GM12892 (cell line): ENCODE results near the gene CD101. TPM values are rescaled to one million over a fixed set of nuclear protein-coding genes. Genes with fewer than 3 reads are reported as not detected.

Experiments used
- DNase-seq: peaks from one replicate; pipeline ENCODE4 v3.0.0; 2011; ENCODE audit not compliant: insufficient read length
- FAIRE-seq: peaks from 2 replicates; lab custom pipeline; 2011; peaks lifted over from hg19 to GRCh38; lab: Jason Lieb, UNC
- POLR2A ChIP-seq: IDR thresholded peaks from 2 replicates; pipeline ENCODE4 v1.6.1; 2011; ENCODE audit warnings: low read depth, low read length, control low read depth
- POLR2AphosphoS5 ChIP-seq: IDR thresholded peaks from 2 replicates; pipeline ENCODE4 v1.6.1; 2011; ENCODE audit warnings: low read depth, low read length, control low read depth
- TAF1 ChIP-seq: IDR thresholded peaks from 2 replicates; pipeline ENCODE4 v1.6.1; 2011; ENCODE audit warnings: low read depth, mild to moderate bottlenecking, control low read depth, low read length, borderline replicate concordance
- polyA plus RNA-seq: library from polyadenylated mRNA; unstranded; fragments of >200 nt; gene quantifications from one replicate; pipeline ENCODE4 v1.2.1, GENCODE V29; 2012; ENCODE audit warnings: missing spikeins, inconsistent platforms; ENCODE audit not compliant: missing spikeins

The CD101 gene, protein sequence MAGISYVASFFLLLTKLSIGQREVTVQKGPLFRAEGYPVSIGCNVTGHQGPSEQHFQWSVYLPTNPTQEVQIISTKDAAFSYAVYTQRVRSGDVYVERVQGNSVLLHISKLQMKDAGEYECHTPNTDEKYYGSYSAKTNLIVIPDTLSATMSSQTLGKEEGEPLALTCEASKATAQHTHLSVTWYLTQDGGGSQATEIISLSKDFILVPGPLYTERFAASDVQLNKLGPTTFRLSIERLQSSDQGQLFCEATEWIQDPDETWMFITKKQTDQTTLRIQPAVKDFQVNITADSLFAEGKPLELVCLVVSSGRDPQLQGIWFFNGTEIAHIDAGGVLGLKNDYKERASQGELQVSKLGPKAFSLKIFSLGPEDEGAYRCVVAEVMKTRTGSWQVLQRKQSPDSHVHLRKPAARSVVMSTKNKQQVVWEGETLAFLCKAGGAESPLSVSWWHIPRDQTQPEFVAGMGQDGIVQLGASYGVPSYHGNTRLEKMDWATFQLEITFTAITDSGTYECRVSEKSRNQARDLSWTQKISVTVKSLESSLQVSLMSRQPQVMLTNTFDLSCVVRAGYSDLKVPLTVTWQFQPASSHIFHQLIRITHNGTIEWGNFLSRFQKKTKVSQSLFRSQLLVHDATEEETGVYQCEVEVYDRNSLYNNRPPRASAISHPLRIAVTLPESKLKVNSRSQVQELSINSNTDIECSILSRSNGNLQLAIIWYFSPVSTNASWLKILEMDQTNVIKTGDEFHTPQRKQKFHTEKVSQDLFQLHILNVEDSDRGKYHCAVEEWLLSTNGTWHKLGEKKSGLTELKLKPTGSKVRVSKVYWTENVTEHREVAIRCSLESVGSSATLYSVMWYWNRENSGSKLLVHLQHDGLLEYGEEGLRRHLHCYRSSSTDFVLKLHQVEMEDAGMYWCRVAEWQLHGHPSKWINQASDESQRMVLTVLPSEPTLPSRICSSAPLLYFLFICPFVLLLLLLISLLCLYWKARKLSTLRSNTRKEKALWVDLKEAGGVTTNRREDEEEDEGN
- polyA plus RNA-seq, result 0.36 TPM

DNA sequence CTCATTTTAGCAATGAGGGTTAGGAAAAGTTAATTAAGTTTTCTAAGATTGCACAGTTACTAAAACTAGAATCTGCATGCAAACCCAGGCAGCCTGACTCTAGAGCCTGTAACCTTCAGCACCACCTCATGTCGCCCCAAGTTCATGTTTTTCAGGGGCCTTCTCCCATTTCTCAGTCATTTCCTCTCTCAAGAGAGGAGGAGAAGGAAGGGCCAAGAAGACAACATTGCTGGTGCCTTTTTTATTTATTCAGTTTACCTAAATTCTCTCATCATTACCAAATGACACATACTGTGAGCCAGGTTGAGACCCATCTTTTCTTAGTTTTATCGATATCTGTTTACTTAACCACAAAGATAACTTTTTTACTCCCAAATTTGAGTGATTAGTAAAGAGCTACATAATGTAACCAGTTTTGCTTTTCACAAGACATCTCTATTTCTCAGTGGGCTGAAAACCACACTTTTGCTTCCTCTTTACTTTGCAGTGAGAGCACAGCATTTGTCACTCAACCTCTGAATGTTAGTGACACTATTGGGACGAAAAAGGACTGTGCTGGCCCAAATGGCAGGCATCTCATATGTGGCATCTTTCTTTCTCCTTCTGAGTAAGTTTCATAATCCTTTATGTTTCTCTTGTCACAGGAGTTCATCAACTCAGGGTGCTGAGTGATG is at the start of gene CD101:
Gene CD101, plus strand, starts transcription at position 507 of the 674 bp plus-strand sequence. Its CDS starts 58 bp downstream, at position 565.
- TF ChIP-seq TAF1 (no peak), POLR2AphosphoS5 (no peak), POLR2A (no peak)
- FAIRE-seq (peak; percentile 93), DNase-seq (peak; percentile 28)

DNA sequence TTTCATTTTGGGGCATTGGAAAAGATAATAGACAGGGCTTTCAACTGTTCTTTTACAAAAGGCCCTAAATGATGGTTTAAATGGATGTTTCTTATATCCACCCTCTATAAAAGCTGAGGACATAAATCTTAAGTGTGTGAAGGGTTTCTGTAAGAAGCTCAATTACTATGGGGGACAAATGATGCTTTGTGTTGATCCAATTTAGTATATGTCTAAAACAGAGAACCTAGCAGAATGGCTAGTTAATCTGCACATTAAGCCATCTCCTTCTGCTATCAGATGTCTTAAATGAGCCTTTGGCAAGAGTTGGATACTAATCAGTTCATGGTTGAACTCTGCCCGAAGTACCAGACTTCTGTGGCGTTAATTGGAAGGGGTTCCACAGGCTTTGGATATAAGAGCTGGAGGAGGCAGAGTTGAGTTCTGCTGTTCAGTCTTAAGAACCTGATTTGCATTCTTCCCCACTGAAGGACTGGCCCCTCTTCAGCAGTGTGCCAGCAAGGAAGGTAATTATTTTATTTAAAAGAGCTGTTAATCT is 48.8 kb upstream of the CD101 start:
- no peak for TF ChIP-seq POLR2AphosphoS5
- TF ChIP-seq TAF1, result no peak
- no peak for TF ChIP-seq POLR2A
- FAIRE-seq (no peak), DNase-seq (no peak)

DNA sequence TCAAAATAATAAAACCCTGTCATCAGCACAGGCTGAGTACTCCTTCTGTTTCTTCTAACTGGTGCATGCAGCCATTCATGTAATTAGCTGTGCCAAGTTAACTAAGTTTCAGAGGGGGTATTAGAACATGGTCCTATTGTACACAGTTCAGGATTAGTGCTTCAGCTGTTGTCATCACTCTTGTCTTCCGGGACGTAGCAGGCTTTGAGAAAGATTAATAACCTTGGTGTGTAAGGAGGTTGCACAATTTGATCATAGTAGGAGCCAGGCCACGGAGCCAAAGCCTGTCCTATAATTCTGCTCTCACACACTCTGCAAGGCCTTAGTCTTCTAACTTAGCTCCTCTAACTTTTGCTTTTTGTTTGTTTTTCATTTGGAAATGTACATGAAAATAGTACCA is 47.1 kb upstream of the CD101 start:
- no peak for FAIRE-seq
- DNase-seq, result no peak
- no peak for TF ChIP-seq POLR2A
- no peak for TF ChIP-seq TAF1
- TF ChIP-seq POLR2AphosphoS5, result no peak

DNA sequence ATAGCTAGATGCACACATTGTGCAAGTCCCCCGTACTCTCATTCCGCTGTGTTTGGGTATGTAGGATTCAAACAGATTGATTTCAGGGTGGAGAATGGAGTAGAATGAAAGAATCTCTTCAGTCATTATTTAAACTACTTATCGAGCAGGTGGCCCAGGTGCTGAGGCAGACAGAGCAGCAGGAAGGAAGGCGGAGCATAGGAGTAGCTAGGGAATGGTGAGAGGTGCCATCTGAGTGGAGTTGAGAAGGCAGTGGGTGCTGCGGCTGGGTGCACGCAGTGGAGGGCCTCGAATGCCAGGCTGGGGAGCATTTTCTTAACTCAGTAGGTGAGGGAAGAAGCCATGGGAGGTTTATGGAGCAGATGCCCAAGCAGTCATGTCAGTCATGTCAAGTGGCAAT is 45.2 kb upstream of the CD101 start:
- DNase-seq (no peak), FAIRE-seq (no peak)
- no peak for TF ChIP-seq POLR2A
- TF ChIP-seq TAF1, result no peak
- TF ChIP-seq POLR2AphosphoS5, result no peak

DNA sequence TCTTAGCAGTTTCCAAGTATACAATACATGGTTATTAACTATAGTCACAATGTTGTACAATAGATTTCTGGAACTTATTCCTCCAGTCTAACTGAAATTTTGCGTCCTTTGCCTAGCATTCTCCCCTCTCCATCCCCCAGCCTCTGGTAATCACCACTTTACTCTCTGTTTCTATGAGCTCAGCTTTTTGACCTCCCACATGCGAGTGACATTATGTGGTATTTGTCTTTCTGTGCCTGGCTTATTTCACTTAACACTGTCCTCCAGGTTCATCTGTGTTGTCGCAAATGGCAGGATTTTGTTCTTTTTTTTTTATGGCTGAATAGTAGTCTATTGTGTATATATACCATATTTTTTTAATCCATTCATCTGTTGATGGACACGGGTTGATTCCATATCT is 43.9 kb upstream of the CD101 start:
- TF ChIP-seq POLR2A, result no peak
- no peak for TF ChIP-seq TAF1
- no peak for TF ChIP-seq POLR2AphosphoS5
- FAIRE-seq (no peak), DNase-seq (no peak)

DNA sequence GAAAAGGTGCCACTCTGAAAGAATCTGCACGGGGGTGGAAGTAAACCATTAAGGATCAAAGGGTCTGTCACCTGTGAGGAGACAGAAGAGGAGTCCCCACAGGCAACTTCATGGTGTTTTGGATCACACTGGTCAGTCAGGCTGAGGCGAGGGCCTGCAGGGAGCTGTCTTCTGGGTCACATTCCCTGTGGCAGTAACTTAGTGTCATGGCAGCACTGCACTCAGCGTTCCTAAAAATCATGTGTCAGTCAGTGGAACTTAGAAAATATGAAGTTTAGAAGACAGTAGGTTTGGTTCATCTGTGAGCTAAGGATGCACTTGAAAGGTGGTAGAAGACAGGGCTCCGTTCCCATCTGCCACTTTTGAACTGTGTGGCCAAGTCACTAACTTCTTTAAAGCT is 43.5 kb upstream of the CD101 start:
- no peak for TF ChIP-seq TAF1
- no peak for TF ChIP-seq POLR2A
- no peak for TF ChIP-seq POLR2AphosphoS5
- FAIRE-seq, result no peak
- no peak for DNase-seq

DNA sequence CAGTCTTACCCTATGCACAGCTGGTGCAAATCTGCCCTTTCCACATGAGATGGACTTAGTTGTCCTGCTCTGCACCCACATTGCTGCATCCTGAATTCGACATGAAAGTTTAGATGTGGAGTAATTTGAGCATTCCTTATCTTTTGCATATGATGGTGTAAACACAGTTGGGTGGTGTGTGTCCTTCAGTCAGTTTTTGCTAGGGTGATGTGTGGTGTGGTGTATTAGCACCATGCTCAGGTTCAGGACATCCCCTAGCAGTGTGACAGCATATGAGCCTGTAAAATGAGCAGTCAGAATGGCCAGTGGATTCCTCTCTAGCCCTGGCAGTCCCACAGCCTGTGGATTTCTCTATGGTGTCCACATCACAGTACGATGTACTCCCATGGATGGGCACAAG is 42.6 kb upstream of the CD101 start:
- TF ChIP-seq POLR2AphosphoS5 (no peak), POLR2A (no peak), TAF1 (no peak)
- FAIRE-seq (no peak), DNase-seq (no peak)

DNA sequence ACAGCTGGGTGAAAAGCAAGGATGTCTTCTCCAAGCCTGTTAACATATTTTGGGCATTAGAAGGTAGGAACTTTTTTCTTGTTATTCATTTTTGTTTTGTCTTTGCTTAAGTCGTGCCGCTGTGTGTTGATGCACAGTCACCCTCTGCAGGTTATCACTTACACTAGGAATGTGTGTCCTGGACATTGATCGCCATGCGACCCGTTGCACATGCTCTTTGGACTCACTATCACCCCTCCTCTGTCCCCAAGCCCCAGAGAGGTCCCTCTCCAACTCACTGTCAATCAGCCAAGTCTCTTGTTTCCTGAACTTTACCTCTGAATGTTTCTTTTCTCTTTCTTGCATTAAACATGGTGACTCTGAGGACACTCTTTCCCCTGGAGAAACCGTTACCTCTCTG is 40.0 kb upstream of the CD101 start:
- FAIRE-seq, result no peak
- DNase-seq, result no peak
- TF ChIP-seq POLR2AphosphoS5 (no peak), POLR2A (no peak), TAF1 (no peak)

DNA sequence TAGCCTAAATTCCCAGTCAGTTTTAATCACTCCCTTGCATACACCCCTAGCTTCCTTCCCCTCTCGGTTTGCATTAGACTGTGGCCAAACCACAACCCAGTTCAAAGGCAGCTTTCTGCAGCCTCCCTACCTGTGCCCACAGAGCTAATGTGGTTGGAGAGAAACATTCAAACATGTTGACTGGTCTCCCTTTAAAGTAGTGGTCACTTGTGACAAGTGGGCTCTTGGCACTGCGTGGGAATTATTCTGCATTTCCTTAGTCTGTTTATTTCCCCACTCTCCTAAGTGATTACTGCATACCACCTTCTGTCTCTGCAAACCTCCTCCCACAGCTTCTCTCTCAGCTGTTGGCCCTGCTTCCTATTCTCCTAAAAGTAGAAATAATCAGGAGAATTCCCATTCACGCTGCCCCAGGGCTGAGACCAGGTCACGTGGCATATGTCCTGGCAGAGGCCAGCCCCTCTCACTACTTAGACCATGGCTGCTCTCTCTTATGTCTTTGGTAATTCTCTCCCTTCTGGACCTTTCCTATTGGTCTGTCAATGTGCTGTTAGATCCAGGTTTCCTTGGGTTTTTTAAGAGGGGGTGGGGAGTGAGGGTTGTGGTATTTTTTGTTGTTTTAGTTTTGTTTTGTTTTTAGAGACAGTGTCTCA is 38.4 kb upstream of the CD101 start:
- no peak for DNase-seq
- no peak for TF ChIP-seq POLR2A
- no peak for TF ChIP-seq POLR2AphosphoS5
- FAIRE-seq, result no peak

DNA sequence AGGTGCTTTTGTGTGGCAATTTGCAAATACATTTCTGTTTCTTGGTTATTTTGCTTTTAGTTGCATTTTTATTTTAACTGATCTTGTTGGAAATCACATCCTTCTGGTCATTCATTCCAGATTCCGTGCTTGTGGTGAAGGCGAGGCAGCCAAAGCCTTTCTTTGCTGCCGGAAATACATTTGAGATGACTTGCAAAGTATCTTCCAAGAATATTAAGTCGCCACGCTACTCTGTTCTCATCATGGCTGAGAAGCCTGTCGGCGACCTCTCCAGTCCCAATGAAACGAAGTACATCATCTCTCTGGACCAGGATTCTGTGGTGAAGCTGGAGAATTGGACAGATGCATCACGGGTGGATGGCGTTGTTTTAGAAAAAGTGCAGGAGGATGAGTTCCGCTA is 34.8 kb upstream of the CD101 start:
- no peak for FAIRE-seq
- no peak for TF ChIP-seq TAF1
- TF ChIP-seq POLR2AphosphoS5, result no peak
- no peak for TF ChIP-seq POLR2A
- no peak for DNase-seq

DNA sequence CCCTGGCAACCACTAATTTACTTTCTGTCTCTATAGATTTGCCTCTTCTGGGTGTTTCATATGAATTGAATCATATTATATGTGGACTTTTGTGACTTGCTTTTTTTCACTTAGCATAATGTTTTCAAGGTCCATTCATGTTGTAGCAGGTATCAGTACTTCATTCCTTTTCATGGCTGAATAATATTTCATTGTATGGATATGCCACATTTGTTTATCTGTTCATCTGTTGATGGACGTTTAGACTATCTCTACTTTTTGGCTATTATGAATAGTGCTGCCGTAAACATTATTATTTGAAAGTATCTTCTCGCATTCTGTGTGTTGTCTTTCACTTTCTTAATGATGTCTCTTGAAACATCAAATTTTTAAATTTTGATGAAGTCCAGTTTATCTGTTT is 32.8 kb upstream of the CD101 start:
- FAIRE-seq, result no peak
- TF ChIP-seq TAF1, result no peak
- TF ChIP-seq POLR2AphosphoS5, result no peak
- no peak for TF ChIP-seq POLR2A
- DNase-seq, result no peak
